Muscle of arm (tissue), 14 donors: ENCODE results near the gene FAM120A. TPM values are rescaled to one million over a fixed set of nuclear protein-coding genes. Genes with fewer than 3 reads are reported as not detected.
"Not testable (repeated sequence)": the region's sequence is repeated elsewhere in the genome, so short reads cannot be mapped to it uniquely, and the experiment has no call there.

Source experiments
- DNase-seq: peaks from one replicate; pipeline ENCODE4 v3.0.0-alpha.2; 2013
- long read RNA-seq, 11 donors: transcript quantifications; one replicate each; lab custom pipeline, GENCODE V29; 2026
- polyA plus RNA-seq, 12 donors: library from polyadenylated mRNA; unstranded; fragments of 120-200 nt; gene quantifications; one replicate each; pipeline ENCODE4 v1.2.1, GENCODE V29; 2013; ENCODE audit not compliant: insufficient read length in 12 of 12

Gene FAM120A
- polyA plus RNA-seq: 10 to 100 TPM in 11 of 12 donors, not detected in 1; 57.1 to 74.7 (median 61.8) TPM
- long read RNA-seq, donor 1, full-length matches to known transcripts: 3 of 62 reads
- long read RNA-seq, donor 1, partial matches to known transcripts: 43 of 62 reads
- long read RNA-seq, donor 1, other reads (novel, unspliced or antisense): 16 of 62 reads
- long read RNA-seq, donor 2, full-length matches to known transcripts: 4 of 92 reads
- long read RNA-seq, donor 2, partial matches to known transcripts: 88 of 92 reads
- long read RNA-seq, donor 2, other reads (novel, unspliced or antisense): 0 of 92 reads
- long read RNA-seq, donor 3, full-length matches to known transcripts: 3 of 21 reads
- long read RNA-seq, donor 3, partial matches to known transcripts: 12 of 21 reads
- long read RNA-seq, donor 3, other reads (novel, unspliced or antisense): 6 of 21 reads
- long read RNA-seq, donor 4, full-length matches to known transcripts: 4 of 16 reads
- long read RNA-seq, donor 4, partial matches to known transcripts: 12 of 16 reads
- long read RNA-seq, donor 4, other reads (novel, unspliced or antisense): 0 of 16 reads
- long read RNA-seq, donor 5: 0 reads
- long read RNA-seq, donor 6, full-length matches to known transcripts: 2 of 9 reads
- long read RNA-seq, donor 6, partial matches to known transcripts: 7 of 9 reads
- long read RNA-seq, donor 6, other reads (novel, unspliced or antisense): 0 of 9 reads
- long read RNA-seq, donor 7, full-length matches to known transcripts: 1 of 1 reads
- long read RNA-seq, donor 7, partial matches to known transcripts: 0 of 1 reads
- long read RNA-seq, donor 7, other reads (novel, unspliced or antisense): 0 of 1 reads
- long read RNA-seq, donor 8, full-length matches to known transcripts: 5 of 25 reads
- long read RNA-seq, donor 8, partial matches to known transcripts: 20 of 25 reads
- long read RNA-seq, donor 8, other reads (novel, unspliced or antisense): 0 of 25 reads
- long read RNA-seq, donor 9, full-length matches to known transcripts: 1 of 34 reads
- long read RNA-seq, donor 9, partial matches to known transcripts: 33 of 34 reads
- long read RNA-seq, donor 9, other reads (novel, unspliced or antisense): 0 of 34 reads
- long read RNA-seq, donor 10, full-length matches to known transcripts: 9 of 71 reads
- long read RNA-seq, donor 10, partial matches to known transcripts: 57 of 71 reads
- long read RNA-seq, donor 10, other reads (novel, unspliced or antisense): 5 of 71 reads
- long read RNA-seq, donor 11, full-length matches to known transcripts: 2 of 67 reads
- long read RNA-seq, donor 11, partial matches to known transcripts: 65 of 67 reads
- long read RNA-seq, donor 11, other reads (novel, unspliced or antisense): 0 of 67 reads

GRCh38 chr9:93450945-93451815 is at the start of gene FAM120A:
Gene FAM120A (plus strand): TSS chr9:93451685. CDS start chr9:93451916, 231 bp downstream.
- peak; percentile 56 for DNase-seq

GRCh38 chr9:93406371-93406770 is 45.1 kb upstream of the FAM120A start:
- DNase-seq: no peak

- no peak for DNase-seq
Observed at GRCh38 chr9:93413530-93413929, 38.0 kb upstream of the FAM120A start.

- DNase-seq: no peak
Observed at GRCh38 chr9:93415176-93415690, 36.3 kb upstream of the FAM120A start.

- DNase-seq: no peak
Observed at GRCh38 chr9:93416530-93417235, 34.8 kb upstream of the FAM120A start.

GRCh38 chr9:93417538-93417937 is 33.9 kb upstream of the FAM120A start:
- no peak for DNase-seq

- DNase-seq: no peak
Observed at GRCh38 chr9:93419023-93419422, 32.5 kb upstream of the FAM120A start.

GRCh38 chr9:93422977-93423616 is 28.4 kb upstream of the FAM120A start:
- DNase-seq: no peak

- no peak for DNase-seq
Observed at GRCh38 chr9:93427655-93428379, 23.7 kb upstream of the FAM120A start.

GRCh38 chr9:93431539-93432105 is 19.9 kb upstream of the FAM120A start:
- no peak for DNase-seq

GRCh38 chr9:93432964-93433363 is 18.5 kb upstream of the FAM120A start:
- no peak for DNase-seq

- DNase-seq: no peak
Observed at GRCh38 chr9:93434056-93434455, 17.4 kb upstream of the FAM120A start.

- DNase-seq: no peak
Observed at GRCh38 chr9:93435386-93435785, 16.1 kb upstream of the FAM120A start.

GRCh38 chr9:93436218-93436617 is 15.3 kb upstream of the FAM120A start:
- no peak for DNase-seq

- no peak for DNase-seq
Observed at GRCh38 chr9:93436655-93437407, 14.7 kb upstream of the FAM120A start.

- no peak for DNase-seq
Observed at GRCh38 chr9:93437996-93438395, 13.5 kb upstream of the FAM120A start.

- DNase-seq: not testable (repeated sequence)
Observed at GRCh38 chr9:93439301-93439700, 12.2 kb upstream of the FAM120A start.
